Measurements from ENCODE around the gene GNMT. TPM values are rescaled to one million over a fixed set of nuclear protein-coding genes. Genes with fewer than 3 reads are reported as not detected.

The GNMT gene
- total and polyA plus RNA-seq, 2 experiments from 2014 or later: 0.21 to 1.3 TPM

DNA sequence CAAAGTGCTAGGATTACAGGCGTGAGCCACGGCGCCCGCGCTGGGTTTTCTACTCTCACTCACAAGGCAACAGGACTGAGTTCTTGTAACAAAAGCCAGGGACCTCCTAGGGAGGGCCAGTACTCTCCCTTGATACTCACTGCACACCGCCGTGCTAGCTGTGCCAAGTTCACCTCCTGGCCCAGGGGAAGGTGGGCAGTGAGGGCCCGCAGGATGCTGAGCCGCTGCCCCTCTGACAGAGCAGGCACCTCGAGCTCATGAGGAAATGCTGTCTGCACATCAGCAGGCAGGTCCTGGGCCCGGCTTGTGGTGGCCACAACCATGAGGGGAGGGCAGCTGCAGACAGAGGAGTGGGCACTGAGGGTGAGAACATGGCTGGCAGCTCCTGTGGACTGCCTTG lies 6.7 kb downstream of the GNMT start:
- Histone ChIP-seq H3K36me3 (peaks cover 4% of the 10 kb centered on the region), H3K27me3 (no peaks in the 10 kb centered on the region), H3K27ac (no peak overlapping the region), H3K9me3 (ENCODE audit: low read depth) (no peaks in the 10 kb centered on the region), H3K4me3 (no peak overlapping the region), H3K4me1 (ENCODE audit: low read depth) (peaks cover 4% of the 10 kb centered on the region)
- TF ChIP-seq, protein P1, sequence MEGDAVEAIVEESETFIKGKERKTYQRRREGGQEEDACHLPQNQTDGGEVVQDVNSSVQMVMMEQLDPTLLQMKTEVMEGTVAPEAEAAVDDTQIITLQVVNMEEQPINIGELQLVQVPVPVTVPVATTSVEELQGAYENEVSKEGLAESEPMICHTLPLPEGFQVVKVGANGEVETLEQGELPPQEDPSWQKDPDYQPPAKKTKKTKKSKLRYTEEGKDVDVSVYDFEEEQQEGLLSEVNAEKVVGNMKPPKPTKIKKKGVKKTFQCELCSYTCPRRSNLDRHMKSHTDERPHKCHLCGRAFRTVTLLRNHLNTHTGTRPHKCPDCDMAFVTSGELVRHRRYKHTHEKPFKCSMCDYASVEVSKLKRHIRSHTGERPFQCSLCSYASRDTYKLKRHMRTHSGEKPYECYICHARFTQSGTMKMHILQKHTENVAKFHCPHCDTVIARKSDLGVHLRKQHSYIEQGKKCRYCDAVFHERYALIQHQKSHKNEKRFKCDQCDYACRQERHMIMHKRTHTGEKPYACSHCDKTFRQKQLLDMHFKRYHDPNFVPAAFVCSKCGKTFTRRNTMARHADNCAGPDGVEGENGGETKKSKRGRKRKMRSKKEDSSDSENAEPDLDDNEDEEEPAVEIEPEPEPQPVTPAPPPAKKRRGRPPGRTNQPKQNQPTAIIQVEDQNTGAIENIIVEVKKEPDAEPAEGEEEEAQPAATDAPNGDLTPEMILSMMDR (IDR thresholded peaks at IDR 0.05; ENCODE audit: low read depth, low read length): no peak
- no peak for DNase-seq (ENCODE audit: low read depth in 1 of 2, low spot score in 1 of 2)

DNA sequence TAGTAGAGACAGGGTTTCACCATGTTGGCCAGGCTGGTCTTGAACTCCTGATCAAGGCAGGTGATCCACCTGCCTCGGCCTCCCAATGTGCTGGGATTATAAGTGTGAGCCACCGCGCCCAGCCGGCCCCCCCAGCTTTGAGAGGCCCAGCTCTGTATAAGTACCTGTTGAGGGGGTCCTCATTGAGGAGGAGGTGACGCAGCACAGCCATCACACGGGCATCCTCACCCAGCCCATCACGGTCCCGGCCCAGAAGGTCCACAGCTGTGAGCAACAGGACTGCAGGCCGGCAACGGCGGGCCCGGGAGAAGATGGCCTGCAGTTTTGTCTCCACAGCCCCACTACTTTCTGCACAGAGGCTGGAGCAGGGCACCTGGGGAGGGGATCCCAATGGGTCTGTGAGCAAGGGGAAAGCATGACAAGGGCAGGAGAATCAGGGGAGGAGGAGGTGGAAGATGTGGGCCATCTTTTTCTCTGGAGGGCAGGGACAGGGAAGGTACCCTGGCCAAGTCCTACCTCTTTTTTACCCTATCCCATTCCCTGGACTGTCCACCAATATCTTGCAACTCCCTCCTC lies 7.7 kb downstream of the GNMT start:
- TF ChIP-seq, protein P1 (IDR thresholded peaks at IDR 0.05; ENCODE audit: low read depth, low read length): no peak

DNA sequence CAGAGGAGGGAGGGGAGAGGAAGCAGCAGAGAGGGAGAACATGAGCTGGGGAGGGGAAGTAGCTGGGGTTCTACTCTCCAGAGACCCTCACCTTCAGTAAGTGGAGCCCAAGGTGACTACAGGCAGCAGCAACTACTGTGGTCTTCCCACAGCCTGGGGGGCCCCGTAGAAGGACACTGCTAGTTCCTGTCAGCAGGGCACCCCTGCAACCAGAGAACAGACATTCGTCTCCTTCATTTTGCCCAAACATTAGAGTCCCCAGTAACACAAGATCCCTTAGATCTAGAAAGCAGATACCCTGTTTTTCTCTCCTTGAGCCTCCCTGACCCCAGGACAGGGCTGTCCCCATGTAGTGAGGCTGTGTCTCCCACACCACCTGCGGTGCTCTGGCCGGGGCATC lies 8.2 kb downstream of the GNMT start:
- TF ChIP-seq, protein P1 (IDR thresholded peaks at IDR 0.05; ENCODE audit: low read depth, low read length): no peak
- DNase-seq (ENCODE audit: low read depth in 1 of 2, low spot score in 1 of 2): no peak
- Histone ChIP-seq H3K27me3 (no peaks in the 10 kb centered on the region), H3K4me1 (ENCODE audit: low read depth) (peaks cover 4% of the 10 kb centered on the region), H3K36me3 (peaks cover 4% of the 10 kb centered on the region), H3K27ac (no peak overlapping the region), H3K9me3 (ENCODE audit: low read depth) (no peaks in the 10 kb centered on the region), H3K4me3 (no peak overlapping the region)

More for the DNA sequence above, 7.7 kb downstream of the GNMT start:
- Histone ChIP-seq H3K27me3 (no peaks in the 10 kb centered on the region), H3K36me3 (peaks cover 4% of the 10 kb centered on the region), H3K27ac (no peak overlapping the region), H3K9me3 (ENCODE audit: low read depth) (no peaks in the 10 kb centered on the region), H3K4me1 (ENCODE audit: low read depth) (peaks cover 4% of the 10 kb centered on the region), H3K4me3 (no peak overlapping the region)
- DNase-seq (ENCODE audit: low read depth in 1 of 2, low spot score in 1 of 2): no peak

DNA sequence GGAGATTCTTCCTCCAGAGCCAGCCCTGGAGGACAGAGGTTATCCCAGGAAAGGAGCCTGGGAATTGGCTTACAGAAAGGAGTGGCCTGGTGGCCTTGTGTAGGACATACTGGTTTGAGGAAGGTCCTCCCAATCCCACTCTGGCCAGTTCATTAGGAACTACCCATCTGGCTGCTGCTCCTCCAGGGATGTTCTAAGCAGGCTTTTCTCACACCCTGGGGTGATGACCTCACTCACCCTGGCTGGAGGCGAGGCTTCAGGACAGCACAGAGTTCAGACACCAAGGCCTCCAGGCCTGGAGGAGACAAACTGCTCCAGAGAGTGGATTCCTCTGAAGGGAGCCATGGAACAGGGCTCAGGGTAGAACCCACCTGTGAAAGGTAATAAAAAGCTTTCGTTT lies 8.9 kb downstream of the GNMT start:
- H3K9me3 ChIP-seq (ENCODE audit: low read depth): no peaks in the 10 kb centered on the region
- TF ChIP-seq, protein P1 (IDR thresholded peaks at IDR 0.05; ENCODE audit: low read depth, low read length): no peak
- H3K4me3 ChIP-seq: no peak overlapping the region
- DNase-seq (ENCODE audit: low read depth in 1 of 2, low spot score in 1 of 2): no peak
- H3K36me3 ChIP-seq: peaks cover 4% of the 10 kb centered on the region
- H3K27ac ChIP-seq: no peak overlapping the region
- H3K4me1 ChIP-seq (ENCODE audit: low read depth): no peaks in the 10 kb centered on the region
- H3K27me3 ChIP-seq: no peaks in the 10 kb centered on the region

DNA sequence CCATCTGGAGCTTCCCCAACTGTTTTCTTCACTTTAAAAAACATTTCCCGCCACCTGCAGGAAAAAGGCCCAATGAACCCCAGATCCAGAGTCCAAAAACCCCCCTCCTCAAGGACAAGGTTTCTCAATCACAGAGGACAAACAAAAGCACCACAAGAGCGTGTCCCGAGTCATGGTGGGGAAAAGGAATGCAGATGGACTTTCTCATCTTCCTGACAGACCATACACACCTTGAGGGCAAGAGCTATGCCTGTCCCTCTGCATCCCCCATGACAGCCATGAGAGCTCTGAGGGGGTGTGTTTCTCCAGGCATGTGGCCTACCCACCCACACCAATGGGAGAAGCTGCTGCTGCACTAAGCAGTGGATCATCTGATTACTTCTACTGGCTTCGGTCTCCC lies 9.4 kb downstream of the GNMT start:
- H3K9me3 ChIP-seq (ENCODE audit: low read depth): no peaks in the 10 kb centered on the region
- H3K36me3 ChIP-seq: peaks cover 4% of the 10 kb centered on the region
- DNase-seq (ENCODE audit: low read depth in 1 of 2, low spot score in 1 of 2): no peak
- H3K4me1 ChIP-seq (ENCODE audit: low read depth): no peaks in the 10 kb centered on the region
- no peaks in the 10 kb centered on the region for H3K27me3 ChIP-seq
- H3K27ac ChIP-seq: no peak overlapping the region
- no peak overlapping the region for H3K4me3 ChIP-seq
- TF ChIP-seq, protein P1 (IDR thresholded peaks at IDR 0.05; ENCODE audit: low read depth, low read length): no peak

Data from cardiac muscle cell (in vitro differentiated cells and primary cell).